Vagina (tissue), 2 donors: Measurements from ENCODE around the gene WDR7.

Experiments used
- CTCF ChIP-seq, 3 experiments: fragments of 450-650 bp in 2 of 3; fragments of 200-600 bp in 1 of 3; sonication (generic) in 1 of 3; IDR thresholded peaks; one replicate each; pipeline ENCODE4 v1.5.1; 2017 to 2019; ENCODE audit warnings: antibody characterized with exemption in 3 of 3, mild to moderate bottlenecking in 2 of 3, moderate library complexity in 2 of 3
- POLR2A ChIP-seq, 2 donors: fragments of 450-650 bp; IDR thresholded peaks; one replicate each; pipeline ENCODE4 v1.6.1; 2017; ENCODE audit warnings: antibody characterized with exemption in 2 of 2, mild to moderate bottlenecking in 2 of 2, moderate library complexity in 2 of 2
- POLR2AphosphoS5 ChIP-seq, 2 donors: sonication (generic); formaldehyde crosslinking; IDR thresholded peaks; one replicate each; pipeline ENCODE4 v1.9.0; 2017; ENCODE audit warnings: antibody characterized with exemption in 2 of 2, mild to moderate bottlenecking in 2 of 2, low read depth in 1 of 2; ENCODE audit not compliant: insufficient read depth in 1 of 2

DNA sequence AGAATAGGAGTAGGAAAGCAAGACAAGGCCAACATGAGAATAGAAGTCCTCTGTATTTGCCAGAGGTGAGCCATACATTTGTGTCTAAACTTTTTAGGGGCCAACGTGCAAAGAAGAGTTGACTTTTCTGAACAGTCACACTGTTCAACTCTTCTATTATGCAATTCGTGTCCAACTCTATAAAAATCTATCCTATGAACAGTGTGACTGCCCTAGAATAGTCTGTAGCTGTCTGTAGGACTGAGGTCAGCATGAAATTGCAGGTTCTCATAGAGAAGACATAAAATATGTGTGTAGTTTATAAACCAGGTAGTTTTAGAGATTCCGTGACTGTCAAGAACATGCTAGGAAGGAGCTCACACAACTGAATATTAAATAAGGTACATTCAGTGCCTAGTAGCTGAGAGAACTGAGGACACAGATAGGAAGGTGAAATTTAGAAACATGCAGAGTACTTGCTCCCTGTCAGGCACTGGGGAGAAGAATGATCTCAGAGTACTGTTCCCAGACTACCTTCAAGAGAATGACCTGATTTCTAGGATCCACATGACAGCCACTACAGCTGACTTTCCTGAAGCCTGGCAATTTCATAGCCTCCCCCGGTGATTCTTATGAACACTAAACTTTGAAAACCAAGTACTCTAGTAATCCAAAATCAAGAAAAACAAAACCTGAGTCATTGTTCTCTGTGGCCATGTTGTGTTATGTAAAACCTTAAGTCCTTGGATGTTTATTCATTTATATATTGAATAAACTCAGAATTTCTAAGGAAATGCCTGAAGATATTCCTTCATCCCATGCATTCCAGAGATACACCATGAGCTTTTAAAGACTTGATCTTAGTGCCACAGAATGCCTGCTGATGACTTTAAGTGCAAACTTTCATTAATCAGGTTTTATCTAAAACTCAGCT, 294.3 kb downstream of the WDR7 start:
- no peak for TF ChIP-seq CTCF (IDR thresholded peaks at IDR 0.05)
- TF ChIP-seq POLR2A (IDR thresholded peaks at IDR 0.05) = no peak
- no peak for TF ChIP-seq POLR2AphosphoS5 (IDR thresholded peaks at IDR 0.05; ENCODE audit: insufficient read depth in 1 of 2, low read depth in 1 of 2)
